WTC11 (cell line): ENCODE measurements around the gene GOLGA8K.
"Not testable (repeated sequence)": the region's sequence is repeated elsewhere in the genome, so short reads cannot be mapped to it uniquely, and the experiment has no call there.

Experiments used
- CBFB ChIP-seq: sonication (generic); formaldehyde crosslinking; IDR thresholded peaks from 2 replicates; pipeline ENCODE4 v1.8.1; 2022; ENCODE audit warnings: mild to moderate bottlenecking, low read depth, missing genetic modification reagents
- CTCF ChIP-seq: fragments of 200-600 bp; IDR thresholded peaks from 2 replicates; pipeline ENCODE4 v1.8.0; 2022; ENCODE audit warnings: antibody characterized with exemption
- ELF4 ChIP-seq: sonication (generic); formaldehyde crosslinking; IDR thresholded peaks from 2 replicates; pipeline ENCODE4 v1.8.1; 2022; ENCODE audit warnings: low read depth, mild to moderate bottlenecking, moderate library complexity, missing genetic modification reagents
- TCF7 ChIP-seq: sonication (generic); formaldehyde crosslinking; IDR thresholded peaks from 2 replicates; pipeline ENCODE4 v1.8.0; 2022; ENCODE audit warnings: mild to moderate bottlenecking, low read depth, missing genetic modification reagents, moderate library complexity
- TEAD4 ChIP-seq: sonication (generic); formaldehyde crosslinking; IDR thresholded peaks from 2 replicates; pipeline ENCODE4 v1.8.0; 2022; ENCODE audit warnings: mild to moderate bottlenecking, missing genetic modification reagents
- TF ChIP-seq, protein P1 (sequence below): sonication (generic); formaldehyde crosslinking; IDR thresholded peaks from 2 replicates; pipeline ENCODE4 v1.8.0; 2022; ENCODE audit warnings: mild to moderate bottlenecking, missing genetic modification reagents
- TF ChIP-seq, protein P2 (sequence below): sonication (generic); formaldehyde crosslinking; IDR thresholded peaks from 2 replicates; pipeline ENCODE4 v1.8.0; 2023; ENCODE audit warnings: missing genetic modification reagents, mild to moderate bottlenecking, borderline replicate concordance

- not testable (repeated sequence) for TF ChIP-seq TEAD4 (CRISPR knock-in tag); TCF7 (CRISPR knock-in tag); CTCF; CBFB (CRISPR knock-in tag); ELF4 (CRISPR knock-in tag)
- TF ChIP-seq, protein P1, sequence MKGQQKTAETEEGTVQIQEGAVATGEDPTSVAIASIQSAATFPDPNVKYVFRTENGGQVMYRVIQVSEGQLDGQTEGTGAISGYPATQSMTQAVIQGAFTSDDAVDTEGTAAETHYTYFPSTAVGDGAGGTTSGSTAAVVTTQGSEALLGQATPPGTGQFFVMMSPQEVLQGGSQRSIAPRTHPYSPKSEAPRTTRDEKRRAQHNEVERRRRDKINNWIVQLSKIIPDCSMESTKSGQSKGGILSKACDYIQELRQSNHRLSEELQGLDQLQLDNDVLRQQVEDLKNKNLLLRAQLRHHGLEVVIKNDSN (CRISPR knock-in tag) = not testable (repeated sequence)
- TF ChIP-seq, protein P2, sequence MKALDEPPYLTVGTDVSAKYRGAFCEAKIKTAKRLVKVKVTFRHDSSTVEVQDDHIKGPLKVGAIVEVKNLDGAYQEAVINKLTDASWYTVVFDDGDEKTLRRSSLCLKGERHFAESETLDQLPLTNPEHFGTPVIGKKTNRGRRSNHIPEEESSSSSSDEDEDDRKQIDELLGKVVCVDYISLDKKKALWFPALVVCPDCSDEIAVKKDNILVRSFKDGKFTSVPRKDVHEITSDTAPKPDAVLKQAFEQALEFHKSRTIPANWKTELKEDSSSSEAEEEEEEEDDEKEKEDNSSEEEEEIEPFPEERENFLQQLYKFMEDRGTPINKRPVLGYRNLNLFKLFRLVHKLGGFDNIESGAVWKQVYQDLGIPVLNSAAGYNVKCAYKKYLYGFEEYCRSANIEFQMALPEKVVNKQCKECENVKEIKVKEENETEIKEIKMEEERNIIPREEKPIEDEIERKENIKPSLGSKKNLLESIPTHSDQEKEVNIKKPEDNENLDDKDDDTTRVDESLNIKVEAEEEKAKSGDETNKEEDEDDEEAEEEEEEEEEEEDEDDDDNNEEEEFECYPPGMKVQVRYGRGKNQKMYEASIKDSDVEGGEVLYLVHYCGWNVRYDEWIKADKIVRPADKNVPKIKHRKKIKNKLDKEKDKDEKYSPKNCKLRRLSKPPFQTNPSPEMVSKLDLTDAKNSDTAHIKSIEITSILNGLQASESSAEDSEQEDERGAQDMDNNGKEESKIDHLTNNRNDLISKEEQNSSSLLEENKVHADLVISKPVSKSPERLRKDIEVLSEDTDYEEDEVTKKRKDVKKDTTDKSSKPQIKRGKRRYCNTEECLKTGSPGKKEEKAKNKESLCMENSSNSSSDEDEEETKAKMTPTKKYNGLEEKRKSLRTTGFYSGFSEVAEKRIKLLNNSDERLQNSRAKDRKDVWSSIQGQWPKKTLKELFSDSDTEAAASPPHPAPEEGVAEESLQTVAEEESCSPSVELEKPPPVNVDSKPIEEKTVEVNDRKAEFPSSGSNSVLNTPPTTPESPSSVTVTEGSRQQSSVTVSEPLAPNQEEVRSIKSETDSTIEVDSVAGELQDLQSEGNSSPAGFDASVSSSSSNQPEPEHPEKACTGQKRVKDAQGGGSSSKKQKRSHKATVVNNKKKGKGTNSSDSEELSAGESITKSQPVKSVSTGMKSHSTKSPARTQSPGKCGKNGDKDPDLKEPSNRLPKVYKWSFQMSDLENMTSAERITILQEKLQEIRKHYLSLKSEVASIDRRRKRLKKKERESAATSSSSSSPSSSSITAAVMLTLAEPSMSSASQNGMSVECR (CRISPR knock-in tag) = not testable (repeated sequence)
Measured at GRCh38 chr15:32426511-32426910, 23.4 kb upstream of the GOLGA8K start.
